HepG2 (cell line): ENCODE data around the gene RABEP2. TPM values are rescaled to one million over a fixed set of nuclear protein-coding genes. Genes with fewer than 3 reads are reported as not detected.
A peak's percentile ranks its signal among the peaks of the same experiment; 100 is the strongest.

Source experiments
- CHCHD3 ChIP-seq: sonication (generic); formaldehyde crosslinking; IDR thresholded peaks from 2 replicates; pipeline ENCODE4 v1.8.0; 2022; ENCODE audit warnings: mild to moderate bottlenecking, missing genetic modification reagents, moderate library complexity
- HES4 ChIP-seq: sonication (generic); formaldehyde crosslinking; IDR thresholded peaks from 2 replicates; pipeline ENCODE4 v1.9.0; 2021; ENCODE audit warnings: mild to moderate bottlenecking, missing genetic modification reagents, borderline replicate concordance
- NFYB ChIP-seq: sonication (generic); formaldehyde crosslinking; IDR thresholded peaks from 2 replicates; pipeline ENCODE4 v1.4.0; 2020; ENCODE audit warnings: missing genetic modification reagents
- PATZ1 ChIP-seq: sonication (generic); formaldehyde crosslinking; IDR thresholded peaks from 2 replicates; pipeline ENCODE4 v1.4.0; 2020; ENCODE audit warnings: missing genetic modification reagents
- PRDM10 ChIP-seq: sonication (generic); formaldehyde crosslinking; IDR thresholded peaks from 2 replicates; pipeline ENCODE4 v1.4.0; 2020; ENCODE audit warnings: low read depth, missing genetic modification reagents
- RERE ChIP-seq: IDR thresholded peaks from 2 replicates; pipeline ENCODE4 v1.6.1; 2016; ENCODE audit warnings: low read depth, missing genetic modification reagents, missing compliant biosample characterization
- ZNF232 ChIP-seq: sonication (generic); formaldehyde crosslinking; IDR thresholded peaks from 2 replicates; pipeline ENCODE4 v1.4.0; 2020; ENCODE audit warnings: missing genetic modification reagents, borderline replicate concordance
- ZNF234 ChIP-seq: sonication (generic); formaldehyde crosslinking; conservative IDR thresholded peaks from 2 replicates; pipeline ENCODE4 v1.5.1; 2020; ENCODE audit warnings: mild to moderate bottlenecking, missing genetic modification reagents
- ZNF776 ChIP-seq: sonication (generic); formaldehyde crosslinking; IDR thresholded peaks from 2 replicates; pipeline ENCODE4 v1.4.0; 2020; ENCODE audit warnings: mild to moderate bottlenecking, missing genetic modification reagents
- polyA plus RNA-seq, 8 experiments: library from polyadenylated mRNA; depleted of rRNA in 3 of 8; stranded (reverse) in 7 of 8; unstranded in 1 of 8; fragments of >200 nt; fragmentation: Illumina TruSeq in 4 of 8; extraction: Trizol in 4 of 8; gene quantifications; 2 replicates each; pipeline versions ENCODE4 v1.2.1 to v1.2.3, GENCODE V29; 2011 to 2016; ENCODE audit warnings: low read depth in 4 of 8, missing spikeins in 1 of 8, mixed read lengths in 1 of 8; ENCODE audit not compliant: insufficient read depth in 1 of 8
- total RNA-seq, 5 experiments: library from RNA; depleted of rRNA; stranded (reverse); fragments of >200 nt; fragmentation: Illumina TruSeq; extraction: Trizol; gene quantifications; 2 replicates each; pipeline ENCODE4 v1.2.3, GENCODE V29; 2016; ENCODE audit warnings: low read depth in 1 of 5
- TF ChIP-seq, protein P1 (sequence below): sonication (generic); formaldehyde crosslinking; IDR thresholded peaks from 2 replicates; pipeline ENCODE4 v1.4.0; 2020; ENCODE audit warnings: mild to moderate bottlenecking, missing genetic modification reagents
- TF ChIP-seq, protein P2 (sequence below): sonication (generic); formaldehyde crosslinking; IDR thresholded peaks from 2 replicates; pipeline ENCODE4 v1.5.0; 2020; ENCODE audit warnings: mild to moderate bottlenecking, missing genetic modification reagents, borderline replicate concordance

RABEP2 gene
- total and polyA plus RNA-seq, 2 of the 13 experiments (the other 11 are each of a cell fraction or from before 2014, with no cell fraction given) = 10.8 to 18.4 TPM

- no peak for TF ChIP-seq PRDM10 (CRISPR knock-in tag)
- peak; percentile 6; the same call in 1 of the 2 replicates for TF ChIP-seq PATZ1 (CRISPR knock-in tag)
- TF ChIP-seq ZNF232 (CRISPR knock-in tag) = peak; percentile 63; the same call in 1 of the 2 replicates
- no peak for TF ChIP-seq CHCHD3 (CRISPR knock-in tag)
- TF ChIP-seq ZNF234 = no peak
- TF ChIP-seq HES4 (CRISPR knock-in tag) = no peak; the same call in 1 of the 2 replicates
- TF ChIP-seq RERE (CRISPR knock-in tag) = no peak
- TF ChIP-seq, protein P1, sequence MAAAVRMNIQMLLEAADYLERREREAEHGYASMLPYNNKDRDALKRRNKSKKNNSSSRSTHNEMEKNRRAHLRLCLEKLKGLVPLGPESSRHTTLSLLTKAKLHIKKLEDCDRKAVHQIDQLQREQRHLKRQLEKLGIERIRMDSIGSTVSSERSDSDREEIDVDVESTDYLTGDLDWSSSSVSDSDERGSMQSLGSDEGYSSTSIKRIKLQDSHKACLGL (CRISPR knock-in tag) = no peak
- TF ChIP-seq, protein P2, sequence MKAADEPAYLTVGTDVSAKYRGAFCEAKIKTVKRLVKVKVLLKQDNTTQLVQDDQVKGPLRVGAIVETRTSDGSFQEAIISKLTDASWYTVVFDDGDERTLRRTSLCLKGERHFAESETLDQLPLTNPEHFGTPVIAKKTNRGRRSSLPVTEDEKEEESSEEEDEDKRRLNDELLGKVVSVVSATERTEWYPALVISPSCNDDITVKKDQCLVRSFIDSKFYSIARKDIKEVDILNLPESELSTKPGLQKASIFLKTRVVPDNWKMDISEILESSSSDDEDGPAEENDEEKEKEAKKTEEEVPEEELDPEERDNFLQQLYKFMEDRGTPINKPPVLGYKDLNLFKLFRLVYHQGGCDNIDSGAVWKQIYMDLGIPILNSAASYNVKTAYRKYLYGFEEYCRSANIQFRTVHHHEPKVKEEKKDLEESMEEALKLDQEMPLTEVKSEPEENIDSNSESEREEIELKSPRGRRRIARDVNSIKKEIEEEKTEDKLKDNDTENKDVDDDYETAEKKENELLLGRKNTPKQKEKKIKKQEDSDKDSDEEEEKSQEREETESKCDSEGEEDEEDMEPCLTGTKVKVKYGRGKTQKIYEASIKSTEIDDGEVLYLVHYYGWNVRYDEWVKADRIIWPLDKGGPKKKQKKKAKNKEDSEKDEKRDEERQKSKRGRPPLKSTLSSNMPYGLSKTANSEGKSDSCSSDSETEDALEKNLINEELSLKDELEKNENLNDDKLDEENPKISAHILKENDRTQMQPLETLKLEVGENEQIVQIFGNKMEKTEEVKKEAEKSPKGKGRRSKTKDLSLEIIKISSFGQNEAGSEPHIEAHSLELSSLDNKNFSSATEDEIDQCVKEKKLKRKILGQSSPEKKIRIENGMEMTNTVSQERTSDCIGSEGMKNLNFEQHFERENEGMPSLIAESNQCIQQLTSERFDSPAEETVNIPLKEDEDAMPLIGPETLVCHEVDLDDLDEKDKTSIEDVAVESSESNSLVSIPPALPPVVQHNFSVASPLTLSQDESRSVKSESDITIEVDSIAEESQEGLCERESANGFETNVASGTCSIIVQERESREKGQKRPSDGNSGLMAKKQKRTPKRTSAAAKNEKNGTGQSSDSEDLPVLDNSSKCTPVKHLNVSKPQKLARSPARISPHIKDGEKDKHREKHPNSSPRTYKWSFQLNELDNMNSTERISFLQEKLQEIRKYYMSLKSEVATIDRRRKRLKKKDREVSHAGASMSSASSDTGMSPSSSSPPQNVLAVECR (CRISPR knock-in tag) = peak; percentile 71
- no peak for TF ChIP-seq ZNF776 (CRISPR knock-in tag)
- peak; percentile 61; the same call in 1 of the 2 replicates for TF ChIP-seq NFYB (CRISPR knock-in tag)
Observed at GRCh38 chr16:28935924-28936783, 11.1 kb upstream of the RABEP2 start (continued).
